HPDE6-E6E7 (cell line): Measurements from ENCODE around the gene GIMAP2.
"Not testable (repeated sequence)": the region's sequence is repeated elsewhere in the genome, so short reads cannot be mapped to it uniquely, and the experiment has no call there.

Source experiments
- DNase-seq: peaks from one replicate; pipeline ENCODE4 v3.0.0; 2011; ENCODE audit warnings: missing footprints; ENCODE audit errors: extremely low spot score

GIMAP2 gene

GRCh38 chr7:150676854-150677253 lies 8.7 kb upstream of the GIMAP2 start:
- not testable (repeated sequence) for DNase-seq

DNA sequence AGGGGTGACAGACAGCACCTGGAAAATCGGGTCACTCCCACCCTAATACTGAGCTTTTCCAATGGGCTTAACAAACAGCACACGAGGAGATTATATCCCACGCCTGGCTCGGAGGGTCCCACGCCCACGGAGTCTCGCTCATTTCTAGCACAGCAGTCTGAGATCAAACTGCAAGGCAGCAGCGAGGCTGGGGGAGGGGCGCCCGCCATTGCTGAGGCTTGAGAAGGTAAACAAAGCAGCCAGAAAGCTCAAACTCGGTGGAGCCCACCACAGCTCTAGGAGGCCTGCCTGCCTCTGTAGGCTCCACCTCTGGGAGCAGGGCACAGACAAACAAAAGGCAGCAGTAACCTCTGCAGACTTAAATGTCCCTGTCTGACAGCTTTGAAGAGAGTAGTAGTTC lies 6.9 kb upstream of the GIMAP2 start:
- not testable (repeated sequence) for DNase-seq

DNA sequence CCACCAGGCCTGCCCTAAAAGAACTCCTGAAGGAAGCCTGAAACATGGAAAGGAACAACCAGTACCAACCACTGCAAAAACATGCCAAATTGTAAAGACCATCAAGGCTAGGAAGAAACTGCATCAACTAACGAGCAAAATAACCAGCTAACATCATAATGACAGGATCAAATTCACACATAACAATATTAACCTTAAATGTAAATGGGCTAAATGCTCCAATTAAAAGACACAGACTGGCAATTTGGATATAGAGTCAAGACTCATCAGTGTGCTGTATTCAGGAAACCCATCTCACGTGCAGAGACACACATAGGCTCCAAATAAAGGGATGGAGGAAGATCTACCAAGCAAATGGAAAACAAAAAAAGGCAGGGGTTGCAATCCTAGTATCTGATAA lies 5.1 kb upstream of the GIMAP2 start:
- DNase-seq, result not testable (repeated sequence)

DNA sequence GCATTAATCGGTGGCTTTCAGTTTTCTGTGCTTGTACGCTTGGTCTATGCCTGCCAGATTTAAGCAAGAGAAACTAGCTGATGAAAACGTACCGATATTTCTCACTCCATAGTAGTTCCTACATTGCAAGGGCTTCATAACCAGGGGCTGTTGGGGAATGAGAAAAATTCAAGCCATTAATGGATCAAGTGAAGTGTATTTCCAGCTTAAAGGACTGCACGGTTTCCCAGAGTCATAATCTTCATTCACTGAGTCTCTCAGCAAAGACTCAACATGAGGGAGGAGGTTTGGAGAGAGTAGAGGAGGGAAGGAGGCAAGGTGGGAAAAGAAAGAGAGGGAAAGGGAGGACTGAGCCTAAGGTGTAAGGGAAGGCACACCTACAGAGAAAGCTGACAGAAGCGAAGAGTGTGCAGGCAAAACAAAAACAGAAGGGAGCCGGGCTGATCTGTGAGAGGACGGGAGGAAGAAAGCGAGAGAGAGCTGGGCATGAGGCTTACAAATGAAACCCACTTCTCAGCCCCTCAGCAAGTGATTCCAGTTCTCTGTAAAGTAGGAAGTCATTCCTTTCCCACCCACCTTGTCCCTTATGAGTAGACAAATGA lies 625 bp downstream of the GIMAP2 start:
- no peak for DNase-seq

GRCh38 chr7:150688630-150689029 lies 3.1 kb downstream of the GIMAP2 start:
- DNase-seq, result no peak

- no peak for DNase-seq
These were observed 10.1 kb downstream of the GIMAP2 start for GRCh38 chr7:150695654-150696053.

DNA sequence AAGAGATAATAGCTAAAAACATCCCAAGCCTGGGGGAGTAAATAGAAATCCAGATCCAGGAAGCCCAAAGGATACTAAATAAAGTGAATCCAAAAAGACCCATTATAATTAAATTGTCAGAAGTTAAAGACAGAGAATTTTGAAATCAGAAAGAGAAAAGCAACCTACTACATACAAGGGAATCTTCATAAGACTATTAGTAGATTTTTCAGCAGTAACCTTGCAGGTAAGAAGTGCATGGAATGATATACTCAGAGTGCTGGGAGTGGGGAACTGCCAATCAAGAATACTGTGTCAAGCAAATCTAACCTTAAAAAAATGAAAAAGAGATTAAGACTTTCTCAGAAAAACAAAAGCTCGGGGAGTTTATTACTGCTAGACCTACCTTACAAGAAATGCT lies 17.7 kb downstream of the GIMAP2 start:
- DNase-seq, result no peak

DNA sequence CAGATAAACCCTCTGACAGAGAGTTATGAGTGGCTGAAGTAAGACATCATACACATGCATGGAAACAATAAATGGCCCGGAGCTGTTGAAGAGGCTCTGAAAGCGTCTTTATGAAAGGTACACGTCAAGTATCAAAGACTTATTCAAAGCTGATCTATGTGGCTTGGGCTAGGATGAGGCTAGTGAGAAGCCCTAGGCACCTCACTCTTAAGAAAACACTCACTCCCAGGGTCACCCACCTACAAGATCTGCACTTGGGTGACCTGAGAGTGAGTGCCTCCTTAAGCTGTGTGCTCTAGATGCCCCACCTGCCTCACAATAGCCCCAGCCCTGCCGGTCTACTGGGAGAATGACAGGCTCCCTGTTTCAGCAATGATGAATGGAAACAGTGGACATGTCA lies 29.8 kb downstream of the GIMAP2 start:
- DNase-seq, result no peak

- no peak for DNase-seq
These were observed 30.2 kb downstream of the GIMAP2 start for GRCh38 chr7:150715738-150716137.

DNA sequence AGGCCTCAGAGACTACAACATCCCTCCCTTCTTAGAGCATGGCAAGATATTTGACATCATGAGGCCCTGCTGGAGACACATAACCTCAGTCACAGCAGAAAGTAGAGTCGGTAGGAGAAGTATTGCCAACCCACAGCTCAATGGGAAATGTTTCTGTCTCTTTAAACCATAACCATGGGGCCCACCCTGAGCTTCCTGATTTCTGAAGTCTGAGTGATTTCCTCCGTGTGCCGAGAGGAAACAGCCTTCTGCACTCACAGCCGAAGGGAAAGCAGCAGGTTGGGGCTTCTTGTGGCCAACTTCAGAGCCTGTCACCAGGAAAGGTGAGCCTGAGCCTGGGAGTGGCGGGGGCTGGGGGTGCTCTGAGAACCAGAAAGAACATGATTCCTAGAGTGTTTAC lies 30.9 kb downstream of the GIMAP2 start, which contains the start of gene GIMAP1:
Gene GIMAP1 (plus strand): TSS at position 246 of the 400 bp plus-strand sequence. CDS start 2,435 bp downstream, outside the sequence.
- no peak for DNase-seq

GRCh38 chr7:150716939-150717338 lies 31.4 kb downstream of the GIMAP2 start:
- no peak for DNase-seq

DNA sequence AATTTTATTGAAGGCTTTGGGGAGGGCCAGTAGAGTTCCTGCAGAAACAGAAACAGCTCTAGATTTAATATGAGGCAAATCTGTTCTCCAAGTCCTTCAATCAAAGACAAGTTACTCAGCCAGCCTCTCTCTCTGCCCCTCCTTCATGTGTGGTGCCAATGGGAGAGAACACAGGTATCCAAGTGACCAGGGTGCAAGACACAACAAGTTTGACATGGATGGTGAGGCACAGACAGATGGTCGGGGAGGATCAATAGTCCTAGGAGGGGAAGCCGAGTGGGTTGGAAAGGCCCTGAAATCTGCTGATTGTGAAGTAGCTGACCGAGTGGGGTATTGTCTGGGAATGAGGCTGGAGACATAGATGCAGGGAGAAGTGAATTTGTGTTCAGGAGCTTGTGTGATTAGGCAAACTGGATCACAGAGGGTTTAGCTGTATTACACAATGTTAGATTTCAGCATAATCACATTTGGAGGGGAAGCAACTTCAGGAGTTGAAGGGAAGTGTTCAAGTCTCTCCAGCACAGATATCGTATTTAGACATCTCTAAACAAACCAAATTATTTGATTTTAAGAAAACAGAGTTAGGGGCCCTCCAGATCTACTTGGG lies 32.4 kb downstream of the GIMAP2 start:
- no peak for DNase-seq

GRCh38 chr7:150719436-150719835 lies 33.9 kb downstream of the GIMAP2 start:
- no peak for DNase-seq

- DNase-seq, result no peak
These were observed 34.7 kb downstream of the GIMAP2 start for GRCh38 chr7:150719960-150720891.

- DNase-seq, result no peak
These were observed 36.5 kb downstream of the GIMAP2 start for GRCh38 chr7:150721970-150722373.

DNA sequence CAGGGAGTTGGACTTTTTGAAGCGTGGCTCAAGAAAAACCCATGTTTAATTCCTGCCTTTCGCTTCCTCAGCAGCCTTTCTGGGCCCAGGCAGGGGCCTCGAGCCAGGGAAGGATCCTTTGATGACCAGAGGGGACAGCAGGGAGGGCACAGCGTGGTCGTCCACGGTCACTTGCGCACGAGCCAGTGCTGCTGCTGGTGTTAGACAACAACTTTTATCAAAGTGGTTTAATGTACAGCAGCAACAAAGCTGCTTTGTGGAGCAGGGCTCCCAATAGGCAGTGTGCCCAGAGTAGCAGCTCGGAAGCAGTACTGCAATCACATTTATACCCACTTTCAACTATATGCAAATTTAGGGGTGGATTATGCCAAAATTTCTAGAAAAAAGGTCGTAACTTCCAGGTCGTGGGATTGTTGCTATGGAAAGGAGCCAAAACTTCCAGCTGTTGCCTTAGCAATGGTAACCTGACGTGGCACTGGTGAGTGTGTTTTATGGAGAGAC lies 37.0 kb downstream of the GIMAP2 start:
- no peak for DNase-seq

DNA sequence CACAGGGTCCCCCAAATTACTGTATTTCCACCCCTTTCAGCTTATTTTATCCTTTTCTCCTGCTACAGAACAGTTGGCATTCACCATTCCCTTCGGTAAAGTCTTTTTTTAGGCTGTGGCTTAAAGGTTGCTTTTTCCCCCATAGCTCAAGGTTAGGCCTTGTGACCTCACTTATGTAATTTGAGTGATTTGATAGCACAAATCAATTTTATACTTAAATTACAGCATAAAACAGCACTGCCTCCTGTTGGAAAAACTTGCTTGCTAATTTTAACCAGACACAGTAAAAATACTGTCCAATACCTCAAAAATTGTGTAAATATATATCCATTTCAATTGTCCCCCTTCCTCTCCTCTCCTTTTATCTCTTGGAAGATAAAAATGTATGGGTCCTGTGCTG lies 38.0 kb downstream of the GIMAP2 start:
- DNase-seq, result no peak

DNA sequence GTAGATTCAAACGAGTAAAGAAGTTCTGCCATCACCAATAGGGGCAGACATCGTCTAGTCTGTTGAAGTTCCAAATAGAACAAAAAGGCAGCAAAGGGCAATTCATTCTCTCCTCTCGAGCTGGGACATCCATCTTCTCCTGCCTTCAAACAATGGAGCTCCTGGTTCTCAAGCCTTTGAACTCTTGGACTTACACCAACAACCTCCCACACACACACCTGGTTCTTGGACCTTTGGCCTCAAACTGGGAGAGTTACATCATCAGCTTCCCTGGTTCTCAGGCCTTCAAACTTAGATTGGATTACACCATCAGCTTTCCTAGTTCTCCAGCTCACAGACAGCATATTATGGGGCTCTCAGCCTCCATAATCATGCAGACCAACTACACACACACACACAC lies 41.9 kb downstream of the GIMAP2 start:
- no peak for DNase-seq

- no peak for DNase-seq
These were observed 42.5 kb downstream of the GIMAP2 start for GRCh38 chr7:150728011-150728410.

GRCh38 chr7:150728609-150729008 lies 43.1 kb downstream of the GIMAP2 start:
- no peak for DNase-seq

GRCh38 chr7:150731916-150732315 lies 46.4 kb downstream of the GIMAP2 start:
- no peak for DNase-seq

DNA sequence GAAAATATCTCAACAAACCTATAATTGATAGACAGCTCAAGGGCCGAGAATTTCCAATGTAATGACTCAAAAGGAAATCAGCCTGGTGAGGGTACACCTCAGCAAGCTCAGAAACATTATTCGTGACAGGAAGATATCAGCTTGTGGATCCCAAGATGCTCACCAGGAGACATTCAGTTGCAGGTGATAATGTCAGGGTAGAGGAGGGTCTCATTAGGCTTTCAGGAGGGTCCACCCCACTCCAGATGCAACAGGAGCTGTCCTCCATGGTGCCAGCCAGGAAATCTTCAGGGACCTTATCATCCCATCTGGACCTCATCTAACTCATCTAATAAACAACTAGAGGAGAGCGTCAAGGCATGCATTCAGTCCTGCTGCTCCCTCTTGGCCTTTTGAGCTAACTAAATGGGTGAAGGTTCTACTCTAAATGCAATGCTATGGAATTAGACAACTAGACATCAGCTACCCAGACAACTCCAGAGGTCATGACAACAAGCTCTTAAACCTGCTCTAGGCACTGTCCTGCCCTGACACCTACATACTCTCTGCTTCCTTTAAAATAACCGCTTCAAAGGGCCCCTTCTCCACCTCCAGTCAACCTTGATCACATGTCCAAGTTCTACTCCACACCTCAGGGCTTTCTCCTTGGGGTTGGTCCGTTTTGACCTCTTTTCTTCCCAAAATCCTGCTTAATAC lies 47.4 kb downstream of the GIMAP2 start:
- no peak for DNase-seq
